Measurements from ENCODE around the gene PRPH2. TPM values are rescaled to one million over a fixed set of nuclear protein-coding genes. Genes with fewer than 3 reads are reported as not detected.

The PRPH2 gene
- polyA plus RNA-seq, 1 donor from 2014 or later: not detected

DNA sequence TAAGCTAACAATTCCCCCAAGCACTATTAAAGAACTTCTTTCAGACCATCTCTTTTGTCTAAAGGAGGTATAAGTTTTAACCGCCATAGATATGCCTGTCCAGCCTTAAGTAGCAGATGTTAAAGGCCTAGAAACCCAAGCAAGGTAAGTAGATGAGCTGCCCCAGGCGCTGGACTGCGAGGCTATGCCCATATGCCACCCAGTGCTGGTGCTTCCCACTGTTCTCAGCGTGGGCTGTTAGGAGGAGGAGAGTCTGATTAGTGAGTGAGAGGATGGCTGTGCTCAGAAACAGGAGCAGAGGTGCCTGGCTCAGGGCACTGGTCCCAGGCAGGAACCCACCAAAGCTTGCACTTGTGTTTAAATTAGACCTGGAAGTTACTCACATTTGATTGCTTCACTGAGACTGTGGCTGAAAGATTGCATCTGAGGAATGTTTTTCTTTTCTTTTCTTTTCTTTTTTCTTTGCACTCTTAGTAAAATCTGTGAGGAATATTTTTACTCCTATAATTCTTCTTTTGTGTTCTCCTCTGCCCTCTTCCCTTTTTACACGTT lies 32.2 kb downstream of the PRPH2 start:
- Histone ChIP-seq H3K9me3 (ENCODE audit: low read length) (no peaks in the 10 kb centered on the region), H3K79me2 (replicated peaks; ENCODE audit: insufficient read depth, low read length) (no peaks in the 10 kb centered on the region), H3K36me3 (ENCODE audit: insufficient read depth, low read length) (peaks cover 11% of the 10 kb centered on the region)

DNA sequence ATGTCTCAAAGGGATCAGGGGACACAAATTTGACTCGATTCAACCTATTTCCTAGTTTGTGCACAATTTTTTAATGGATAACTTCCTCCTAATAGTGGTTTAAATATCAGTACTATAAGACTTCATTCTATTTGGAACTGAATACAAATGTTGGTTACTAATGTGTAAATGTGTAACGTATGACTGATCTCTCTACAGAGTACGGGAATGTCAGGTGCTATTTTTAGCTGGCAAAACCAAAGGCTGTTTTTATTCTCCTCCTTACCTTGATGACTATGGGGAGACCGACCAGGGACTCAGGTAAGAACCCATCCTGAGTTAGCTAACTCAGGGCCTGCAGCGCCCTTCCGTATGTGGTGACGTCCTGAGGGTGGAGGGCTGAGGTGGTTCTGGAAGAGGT lies 33.0 kb downstream of the PRPH2 start:
- Histone ChIP-seq H3K9me2 (ENCODE audit: insufficient read depth, low read length) (no peaks in the 10 kb centered on the region), H3K36me3 (ENCODE audit: insufficient read depth, low read length) (peaks cover 11% of the 10 kb centered on the region), H4K20me1 (ENCODE audit: insufficient read depth) (no peaks in the 10 kb centered on the region), H3K27me3 (ENCODE audit: insufficient read depth, low read depth, low read length) (no peaks in the 10 kb centered on the region), H3K4me2 (ENCODE audit: low read length) (no peak overlapping the region), H2AFZ (ENCODE audit: low read depth, low read length) (no peak overlapping the region), H3K9me3 (ENCODE audit: low read length) (no peaks in the 10 kb centered on the region), H3K79me2 (replicated peaks; ENCODE audit: insufficient read depth, low read length) (no peaks in the 10 kb centered on the region), H3K4me3 (ENCODE audit: low read length) (no peak overlapping the region), H3K27ac (ENCODE audit: low read length) (no peak overlapping the region), H3F3A (ENCODE audit: insufficient read depth, low read length, poor library complexity, severe bottlenecking) (no peaks in the 10 kb centered on the region), H3K9ac (ENCODE audit: low read length) (no peak overlapping the region)
- TF ChIP-seq RAD21 (conservative IDR thresholded peaks at IDR 0.05) (no peak), EZH2 (IDR thresholded peaks at IDR 0.05; ENCODE audit: borderline replicate concordance, insufficient read depth, low read length, poor library complexity, severe bottlenecking) (no peak), POLR2AphosphoS5 (IDR thresholded peaks at IDR 0.05) (no peak), TAF1 (IDR thresholded peaks at IDR 0.05; ENCODE audit: low read depth) (no peak)

More for the DNA sequence above, 32.2 kb downstream of the PRPH2 start:
- Histone ChIP-seq H3F3A (ENCODE audit: insufficient read depth, low read length, poor library complexity, severe bottlenecking) (no peaks in the 10 kb centered on the region), H3K4me3 (ENCODE audit: low read length) (no peak overlapping the region), H3K4me2 (ENCODE audit: low read length) (no peak overlapping the region), H3K9me2 (ENCODE audit: insufficient read depth, low read length) (no peaks in the 10 kb centered on the region), H3K9ac (ENCODE audit: low read length) (no peak overlapping the region), H3K27ac (ENCODE audit: low read length) (no peak overlapping the region), H3K27me3 (ENCODE audit: insufficient read depth, low read depth, low read length) (no peaks in the 10 kb centered on the region), H4K20me1 (ENCODE audit: insufficient read depth) (no peaks in the 10 kb centered on the region), H2AFZ (ENCODE audit: low read depth, low read length) (no peak overlapping the region)
- TF ChIP-seq, protein P1, sequence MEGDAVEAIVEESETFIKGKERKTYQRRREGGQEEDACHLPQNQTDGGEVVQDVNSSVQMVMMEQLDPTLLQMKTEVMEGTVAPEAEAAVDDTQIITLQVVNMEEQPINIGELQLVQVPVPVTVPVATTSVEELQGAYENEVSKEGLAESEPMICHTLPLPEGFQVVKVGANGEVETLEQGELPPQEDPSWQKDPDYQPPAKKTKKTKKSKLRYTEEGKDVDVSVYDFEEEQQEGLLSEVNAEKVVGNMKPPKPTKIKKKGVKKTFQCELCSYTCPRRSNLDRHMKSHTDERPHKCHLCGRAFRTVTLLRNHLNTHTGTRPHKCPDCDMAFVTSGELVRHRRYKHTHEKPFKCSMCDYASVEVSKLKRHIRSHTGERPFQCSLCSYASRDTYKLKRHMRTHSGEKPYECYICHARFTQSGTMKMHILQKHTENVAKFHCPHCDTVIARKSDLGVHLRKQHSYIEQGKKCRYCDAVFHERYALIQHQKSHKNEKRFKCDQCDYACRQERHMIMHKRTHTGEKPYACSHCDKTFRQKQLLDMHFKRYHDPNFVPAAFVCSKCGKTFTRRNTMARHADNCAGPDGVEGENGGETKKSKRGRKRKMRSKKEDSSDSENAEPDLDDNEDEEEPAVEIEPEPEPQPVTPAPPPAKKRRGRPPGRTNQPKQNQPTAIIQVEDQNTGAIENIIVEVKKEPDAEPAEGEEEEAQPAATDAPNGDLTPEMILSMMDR (IDR thresholded peaks at IDR 0.05; ENCODE audit: poor library complexity, severe bottlenecking): no peak
- TF ChIP-seq POLR2AphosphoS5 (IDR thresholded peaks at IDR 0.05): no peak
- TF ChIP-seq, protein P2, sequence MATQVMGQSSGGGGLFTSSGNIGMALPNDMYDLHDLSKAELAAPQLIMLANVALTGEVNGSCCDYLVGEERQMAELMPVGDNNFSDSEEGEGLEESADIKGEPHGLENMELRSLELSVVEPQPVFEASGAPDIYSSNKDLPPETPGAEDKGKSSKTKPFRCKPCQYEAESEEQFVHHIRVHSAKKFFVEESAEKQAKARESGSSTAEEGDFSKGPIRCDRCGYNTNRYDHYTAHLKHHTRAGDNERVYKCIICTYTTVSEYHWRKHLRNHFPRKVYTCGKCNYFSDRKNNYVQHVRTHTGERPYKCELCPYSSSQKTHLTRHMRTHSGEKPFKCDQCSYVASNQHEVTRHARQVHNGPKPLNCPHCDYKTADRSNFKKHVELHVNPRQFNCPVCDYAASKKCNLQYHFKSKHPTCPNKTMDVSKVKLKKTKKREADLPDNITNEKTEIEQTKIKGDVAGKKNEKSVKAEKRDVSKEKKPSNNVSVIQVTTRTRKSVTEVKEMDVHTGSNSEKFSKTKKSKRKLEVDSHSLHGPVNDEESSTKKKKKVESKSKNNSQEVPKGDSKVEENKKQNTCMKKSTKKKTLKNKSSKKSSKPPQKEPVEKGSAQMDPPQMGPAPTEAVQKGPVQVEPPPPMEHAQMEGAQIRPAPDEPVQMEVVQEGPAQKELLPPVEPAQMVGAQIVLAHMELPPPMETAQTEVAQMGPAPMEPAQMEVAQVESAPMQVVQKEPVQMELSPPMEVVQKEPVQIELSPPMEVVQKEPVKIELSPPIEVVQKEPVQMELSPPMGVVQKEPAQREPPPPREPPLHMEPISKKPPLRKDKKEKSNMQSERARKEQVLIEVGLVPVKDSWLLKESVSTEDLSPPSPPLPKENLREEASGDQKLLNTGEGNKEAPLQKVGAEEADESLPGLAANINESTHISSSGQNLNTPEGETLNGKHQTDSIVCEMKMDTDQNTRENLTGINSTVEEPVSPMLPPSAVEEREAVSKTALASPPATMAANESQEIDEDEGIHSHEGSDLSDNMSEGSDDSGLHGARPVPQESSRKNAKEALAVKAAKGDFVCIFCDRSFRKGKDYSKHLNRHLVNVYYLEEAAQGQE (IDR thresholded peaks at IDR 0.05; ENCODE audit: borderline replicate concordance): no peak
- TF ChIP-seq SMC3 (conservative IDR thresholded peaks at IDR 0.05; ENCODE audit: poor library complexity): no peak

DNA sequence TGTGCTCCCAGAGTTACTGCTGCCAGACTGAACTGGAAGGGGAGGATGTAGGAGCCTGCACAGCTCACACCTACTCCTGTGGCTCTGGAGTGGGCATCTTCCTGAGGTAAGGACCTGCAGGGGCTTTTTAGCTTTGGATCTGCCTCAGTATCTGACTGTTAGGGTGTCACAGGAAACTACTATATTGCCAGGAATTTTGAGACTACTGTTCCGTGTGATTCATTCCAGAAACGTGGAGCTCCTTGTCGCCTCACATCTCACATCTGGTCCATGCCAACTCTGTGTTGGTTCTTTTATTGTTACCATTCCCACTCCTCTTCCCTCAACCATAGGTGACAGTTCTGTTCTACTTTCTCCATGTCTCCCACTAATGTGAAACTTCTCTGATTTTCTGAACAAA lies 34.1 kb downstream of the PRPH2 start:
- no peaks in the 10 kb centered on the region for H3F3A ChIP-seq (ENCODE audit: insufficient read depth, low read length, poor library complexity, severe bottlenecking)
- H3K9me3 ChIP-seq (ENCODE audit: low read length): no peaks in the 10 kb centered on the region
- TF ChIP-seq EZH2 (IDR thresholded peaks at IDR 0.05; ENCODE audit: borderline replicate concordance, insufficient read depth, low read length, poor library complexity, severe bottlenecking) (no peak), TAF1 (IDR thresholded peaks at IDR 0.05; ENCODE audit: low read depth) (no peak), SMC3 (conservative IDR thresholded peaks at IDR 0.05; ENCODE audit: poor library complexity) (no peak), RAD21 (conservative IDR thresholded peaks at IDR 0.05) (no peak)
- TF ChIP-seq, protein P1 (IDR thresholded peaks at IDR 0.05; ENCODE audit: poor library complexity, severe bottlenecking): no peak
- TF ChIP-seq, protein P2 (IDR thresholded peaks at IDR 0.05; ENCODE audit: borderline replicate concordance): no peak
- no peaks in the 10 kb centered on the region for H3K27me3 ChIP-seq (ENCODE audit: insufficient read depth, low read depth, low read length)
- H3K27ac ChIP-seq (ENCODE audit: low read length): no peak overlapping the region
- H3K36me3 ChIP-seq (ENCODE audit: insufficient read depth, low read length): peaks cover 11% of the 10 kb centered on the region
- no peak overlapping the region for H3K9ac ChIP-seq (ENCODE audit: low read length)
- no peak overlapping the region for H2AFZ ChIP-seq (ENCODE audit: low read depth, low read length)
- H3K79me2 ChIP-seq (replicated peaks; ENCODE audit: insufficient read depth, low read length): no peaks in the 10 kb centered on the region
- H3K4me2 ChIP-seq (ENCODE audit: low read length): no peak overlapping the region
- H3K4me3 ChIP-seq (ENCODE audit: low read length): no peak overlapping the region
- no peaks in the 10 kb centered on the region for H3K9me2 ChIP-seq (ENCODE audit: insufficient read depth, low read length)
- H4K20me1 ChIP-seq (ENCODE audit: insufficient read depth): no peaks in the 10 kb centered on the region
